IMR-90 (cell line): ENCODE measurements around the gene PLCD4. TPM values are rescaled to one million over a fixed set of nuclear protein-coding genes. Genes with fewer than 3 reads are reported as not detected.

Experiments used
- ATAC-seq: fragments of 200-7000 bp; cut with Tn5 transposase; 2 replicates; pipeline ENCODE4 v1.9.1; 2020; ENCODE audit warnings: low read depth, mild to moderate bottlenecking, moderate library complexity
- BruUV-seq: library from RNA; stranded (reverse); fragments of 400-500 nt; replicated peaks from 2 replicates; lab custom pipeline; 2021; lab: Mats Ljungman, UMichigan
- CTCF ChIA-PET: fragments of 300-600 bp; formaldehyde crosslinking; extraction: SDS; loops from one replicate; lab custom pipeline; 2021; ENCODE audit warnings: antibody characterized with exemption; lab: Yijun Ruan, JAX
- POLR2A ChIA-PET: fragments of 300-600 bp; sonication (Branson Sonifier 250); formaldehyde crosslinking; loops from one replicate; lab custom pipeline; 2022; ENCODE audit warnings: antibody characterized with exemption; ENCODE audit not compliant: unreplicated experiment; lab: Charles Lee
- DNase-seq: peaks from one replicate; pipeline ENCODE4 v3.0.0; 2013
- H2AFZ ChIP-seq: replicated peaks from 2 replicates; pipeline ENCODE3; 2013; ENCODE audit warnings: low read length, mild to moderate bottlenecking; ENCODE audit not compliant: poor library complexity
- H2AK5ac ChIP-seq: 2 replicates; pipeline ENCODE4 v1.6.1; 2013; ENCODE audit warnings: low read depth, low read length, inconsistent platforms
- H2AK9ac ChIP-seq: replicated peaks from 2 replicates; pipeline ENCODE3; 2013; ENCODE audit warnings: mild to moderate bottlenecking, low read depth, low read length, moderate library complexity; ENCODE audit not compliant: poor library complexity
- H2BK120ac ChIP-seq: 2 replicates; pipeline ENCODE4 v1.6.1; 2013; ENCODE audit warnings: low read depth, low read length, inconsistent platforms
- H2BK15ac ChIP-seq: 3 replicates; pipeline ENCODE4 v1.6.1; 2013; ENCODE audit warnings: low read depth, low read length, inconsistent platforms
- H2BK20ac ChIP-seq: 2 replicates; pipeline ENCODE4 v1.6.1; 2013; ENCODE audit warnings: low read depth, mild to moderate bottlenecking, inconsistent platforms, low read length, moderate library complexity
- H2BK5ac ChIP-seq: 2 replicates; pipeline ENCODE4 v1.6.1; 2013; ENCODE audit warnings: mild to moderate bottlenecking, low read depth, low read length, inconsistent platforms; ENCODE audit not compliant: poor library complexity, severe bottlenecking
- H3K14ac ChIP-seq: replicated peaks from 2 replicates; pipeline ENCODE4 v1.6.1; 2013; ENCODE audit warnings: low read depth, low read length, inconsistent platforms
- H3K18ac ChIP-seq: 2 replicates; pipeline ENCODE4 v1.6.1; 2013; ENCODE audit warnings: low read depth, low read length, control low read depth
- H3K23ac ChIP-seq: 2 replicates; pipeline ENCODE4 v1.6.1; 2013; ENCODE audit warnings: low read depth, low read length, inconsistent platforms
- H3K27ac ChIP-seq: 2 replicates; pipeline ENCODE4 v1.5.1; 2013; ENCODE audit warnings: mild to moderate bottlenecking, control low read depth, low read length; ENCODE audit not compliant: insufficient read depth
- H3K27me3 ChIP-seq: 2 replicates; pipeline ENCODE4 v1.6.1; 2013; ENCODE audit warnings: low read length; ENCODE audit not compliant: control insufficient read depth, insufficient read depth
- H3K36me3 ChIP-seq: 2 replicates; pipeline ENCODE4 v1.6.1; 2013; ENCODE audit warnings: low read length, mixed read lengths; ENCODE audit not compliant: control insufficient read depth, insufficient read depth
- H3K4ac ChIP-seq: 2 replicates; pipeline ENCODE4 v1.6.1; 2013; ENCODE audit warnings: low read depth, low read length, inconsistent platforms
- H3K4me1 ChIP-seq: 2 replicates; pipeline ENCODE4 v1.6.1; 2013; ENCODE audit warnings: low read length, mixed read lengths; ENCODE audit not compliant: control insufficient read depth, insufficient read depth
- H3K4me2 ChIP-seq: 2 replicates; pipeline ENCODE4 v1.6.1; 2013; ENCODE audit warnings: low read depth, mild to moderate bottlenecking, control low read depth, low read length, moderate library complexity
- H3K4me3 ChIP-seq: 2 replicates; pipeline ENCODE4 v1.5.1; 2013; ENCODE audit warnings: low read depth, mild to moderate bottlenecking, control low read depth, low read length, moderate library complexity; ENCODE audit not compliant: insufficient read depth
- H3K56ac ChIP-seq: 2 replicates; pipeline ENCODE4 v1.6.1; 2013; ENCODE audit warnings: low read length, inconsistent platforms; ENCODE audit not compliant: insufficient read depth; ENCODE audit errors: extremely low read depth
- H3K79me1 ChIP-seq, 2 experiments: 2 replicates each; pipeline ENCODE4 v1.6.1; 2013; ENCODE audit warnings: low read length in 2 of 2, inconsistent platforms in 1 of 2, low read depth in 1 of 2
- H3K9ac ChIP-seq: 2 replicates; pipeline ENCODE4 v1.6.1; 2013; ENCODE audit warnings: low read depth, low read length, control low read depth
- H3K9me1 ChIP-seq: 2 replicates; pipeline ENCODE4 v1.6.1; 2013; ENCODE audit warnings: low read length, inconsistent platforms; ENCODE audit not compliant: insufficient read depth
- H3K9me3 ChIP-seq: 2 replicates; pipeline ENCODE4 v1.6.1; 2013; ENCODE audit warnings: low read length; ENCODE audit not compliant: control insufficient read depth, insufficient read depth
- H4K20me1 ChIP-seq: 2 replicates; pipeline ENCODE4 v1.6.1; 2013; ENCODE audit warnings: low read length, inconsistent platforms; ENCODE audit not compliant: insufficient read depth
- H4K5ac ChIP-seq: 2 replicates; pipeline ENCODE4 v1.6.1; 2013; ENCODE audit warnings: mild to moderate bottlenecking, low read depth, low read length, control low read depth
- H4K8ac ChIP-seq, 2 experiments: 2 replicates each; pipeline ENCODE4 v1.6.1; 2013; ENCODE audit warnings: low read depth in 2 of 2, low read length in 2 of 2, control low read depth in 1 of 2, inconsistent platforms in 1 of 2
- H4K91ac ChIP-seq: 2 replicates; pipeline ENCODE4 v1.6.1; 2013; ENCODE audit warnings: low read depth, low read length, inconsistent platforms; ENCODE audit not compliant: insufficient read depth
- CTCF ChIP-seq: conservative IDR thresholded peaks from 2 replicates; pipeline ENCODE4 v1.5.1; 2012; ENCODE audit warnings: mild to moderate bottlenecking, low read depth, low read length, improper control_type of control experiment
- ELK1 ChIP-seq: fragments of 150-350 bp; IDR thresholded peaks from 2 replicates; pipeline ENCODE4 v1.6.1; 2016; ENCODE audit warnings: low read depth, mild to moderate bottlenecking, low read length, moderate library complexity, borderline replicate concordance
- FOS ChIP-seq: fragments of 150-350 bp; IDR thresholded peaks from 2 replicates; pipeline ENCODE4 v1.6.1; 2016; ENCODE audit warnings: low read depth, low read length
- MAFK ChIP-seq: IDR thresholded peaks from 2 replicates; pipeline ENCODE4 v1.6.1; 2012; ENCODE audit warnings: low read depth, low read length, improper control_type of control experiment
- MXI1 ChIP-seq: IDR thresholded peaks from 2 replicates; pipeline ENCODE4 v1.6.1; 2012; ENCODE audit warnings: low read depth, mild to moderate bottlenecking, low read length, moderate library complexity, borderline replicate concordance
- RCOR1 ChIP-seq: IDR thresholded peaks from 2 replicates; pipeline ENCODE4 v1.6.1; 2012; ENCODE audit warnings: mild to moderate bottlenecking, low read length, improper control_type of control experiment; ENCODE audit not compliant: insufficient replicate concordance
- WGBS, 2 experiments: methylation state at CpG; one replicate each; pipeline versions ENCODE4 v1.1.5 to v1.1.7; 2013; ENCODE audit warnings: missing lambda C conversion rate in 2 of 2; ENCODE audit not compliant: insufficient read length in 1 of 2; ENCODE audit errors: extremely low coverage in 2 of 2; 5-methylcytosine and 5-hydroxymethylcytosine counted together
- dilution Hi-C: fragments of 300-500 bp; cut with HindIII; formaldehyde crosslinking; loops from one replicate; pipeline ENCODE4 v1.14.3; 2018; ENCODE audit warnings: low sequenced_read_pairs; ENCODE audit not compliant: unreplicated experiment
- in situ Hi-C: fragments of 300-500 bp; cut with MboI; formaldehyde crosslinking; loops from 3 replicates; pipeline ENCODE4 v1.14.3; 2019; ENCODE audit warnings: low sequenced_read_pairs, inconsistent platforms, mixed read lengths
- intact Hi-C: fragments of 100-400 bp; cut with micrococcal nuclease; formaldehyde crosslinking; loops from 2 replicates; pipeline ENCODE4 v1.10.0; 2022
- polyA plus RNA-seq, 3 experiments: library from polyadenylated mRNA; depleted of rRNA; stranded (reverse); fragments of >200 nt; gene quantifications; 2 replicates each; pipeline ENCODE4 v1.2.3, GENCODE V29; 2012; ENCODE audit warnings: low replicate concordance in 1 of 3
- total RNA-seq: library from RNA; depleted of rRNA; stranded (reverse); fragments of >200 nt; gene quantifications from 2 replicates; pipeline ENCODE4 v1.2.3, GENCODE V29; 2012
- TF ChIP-seq, protein P1 (sequence below): fragments of 150-350 bp; IDR thresholded peaks from 2 replicates; pipeline ENCODE4 v1.6.1; 2017; ENCODE audit warnings: mild to moderate bottlenecking, antibody characterized with exemption, low read length, low read depth

Gene PLCD4
- total and polyA plus RNA-seq, 2 of the 4 experiments (the other 2 are of a cell fraction): 1.9 to 2.0 TPM

- H3K14ac ChIP-seq: no peak overlapping the region
Measured at GRCh38 chr2:218663901-218664300, 56.2 kb downstream of the PLCD4 start.

More at GRCh38 chr2:218663901-218664300, 56.2 kb downstream of the PLCD4 start:
- Histone ChIP-seq H3K9ac (no peak overlapping the region), H2AK5ac (no peak overlapping the region), H3K56ac (no peak overlapping the region), H3K9me3 (no peaks in the 10 kb centered on the region), H3K27me3 (no peaks in the 10 kb centered on the region), H2BK15ac (no peak overlapping the region), H4K20me1 (peaks cover 2% of the 10 kb centered on the region; the same call in 1 of the 2 replicates), H2AK9ac (no peak overlapping the region), H3K4ac (no peak overlapping the region), H3K23ac (no peak overlapping the region), H3K27ac (no peak overlapping the region), H3K4me1 (peaks cover 3% of the 10 kb centered on the region; the same call in 1 of the 2 replicates), H2BK5ac (no peak overlapping the region), H3K4me2 (no peak overlapping the region), H2BK20ac (no peak overlapping the region), H2BK120ac (no peak overlapping the region), H4K5ac (no peak overlapping the region), H4K91ac (no peak overlapping the region), H3K4me3 (no peak overlapping the region), H3K9me1 (peaks cover 8% of the 10 kb centered on the region; the same call in 1 of the 2 replicates), H4K8ac (no peak overlapping the region), H2AFZ (no peak overlapping the region), H3K79me1 (peaks cover 33 to 34% of the 10 kb centered on the region in 2 experiments), H3K36me3 (peaks cover 57% of the 10 kb centered on the region), H3K18ac (no peak overlapping the region)
- ATAC-seq (no peak), DNase-seq (no peak)
- ChIA-PET CTCF (no interaction called here), POLR2A (no interaction called here)
- dilution Hi-C loops (no loop called here), in situ Hi-C loops (no loop called here), intact Hi-C loops (no loop called here)
- BruUV-seq: no TSS peak
- TF ChIP-seq CTCF (no peak), MAFK (no peak), RCOR1 (no peak), MXI1 (no peak), ELK1 (no peak), FOS (no peak)
- TF ChIP-seq, protein P1, sequence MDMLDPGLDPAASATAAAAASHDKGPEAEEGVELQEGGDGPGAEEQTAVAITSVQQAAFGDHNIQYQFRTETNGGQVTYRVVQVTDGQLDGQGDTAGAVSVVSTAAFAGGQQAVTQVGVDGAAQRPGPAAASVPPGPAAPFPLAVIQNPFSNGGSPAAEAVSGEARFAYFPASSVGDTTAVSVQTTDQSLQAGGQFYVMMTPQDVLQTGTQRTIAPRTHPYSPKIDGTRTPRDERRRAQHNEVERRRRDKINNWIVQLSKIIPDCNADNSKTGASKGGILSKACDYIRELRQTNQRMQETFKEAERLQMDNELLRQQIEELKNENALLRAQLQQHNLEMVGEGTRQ: no peak
- whole genome bisulfite sequencing, 2 experiments: 97% methylated on average over 5 of the region's 15 CpGs; no CpG with 5 or more reads in 1 of the 2 experiments
